Measurements from ENCODE around the gene PDZD7. TPM values are rescaled to one million over a fixed set of nuclear protein-coding genes. Genes with fewer than 3 reads are reported as not detected.

PDZD7 gene
- total RNA-seq, 2 experiments from 2014 or later = 1.7 to 3.1 TPM

DNA sequence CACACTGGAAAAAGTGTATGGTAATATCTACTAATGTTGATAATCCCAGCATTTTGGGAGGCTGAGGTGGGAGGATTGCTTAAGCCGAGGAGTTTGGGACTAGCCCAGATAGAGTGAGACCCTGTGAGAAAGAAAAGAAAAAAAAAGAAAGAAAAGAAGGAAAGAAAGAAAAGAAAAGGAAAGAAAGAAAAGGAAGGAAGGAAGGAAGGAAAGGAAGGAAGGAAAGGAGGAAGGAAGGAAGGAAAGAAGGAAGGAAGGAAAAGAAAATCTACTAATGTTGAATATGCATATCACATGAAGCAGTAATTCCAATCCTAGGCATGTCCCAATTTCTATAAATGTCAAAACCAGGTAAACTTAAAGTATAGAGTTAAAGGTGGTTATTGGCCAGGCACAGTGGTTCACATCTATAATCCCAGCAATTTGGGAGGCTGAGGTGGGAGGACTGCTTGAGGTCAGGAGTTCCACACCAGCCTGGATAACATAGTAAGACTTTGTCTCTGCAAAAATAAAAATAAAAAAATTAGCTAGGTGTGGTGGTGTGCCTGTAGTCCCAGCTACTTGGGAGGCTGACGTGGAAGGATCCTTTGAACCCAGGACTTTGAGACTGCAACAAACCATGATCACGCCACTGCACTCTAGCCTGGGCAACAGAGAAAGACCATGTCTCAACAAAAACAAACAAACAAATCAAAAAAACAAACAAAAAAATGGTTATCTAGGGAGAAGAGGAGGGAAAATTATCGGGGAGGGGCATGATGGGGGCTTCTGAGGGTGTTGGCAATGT, 25.6 kb upstream of the PDZD7 start:
- ATAC-seq (ENCODE audit: poor library complexity) (no peak), DNase-seq (no peak)
- Histone ChIP-seq H3K4me1 (ENCODE audit: insufficient read depth, low read length) (peaks cover 17% of the 10 kb centered on the region), H3K27ac (ENCODE audit: low read depth in 1 of 2, low read length in 2 of 2) (no peak overlapping the region), H3K4me3 (ENCODE audit: low read length) (no peak overlapping the region), H3K27me3 (ENCODE audit: control insufficient read depth in 1 of 2, insufficient read depth in 2 of 2, low read length in 2 of 2) (no peaks in the 10 kb centered on the region), H3K9me3 (ENCODE audit: control insufficient read depth in 1 of 2, insufficient read depth in 1 of 2, low read length in 2 of 2) (peaks cover 0 to 4% of the 10 kb centered on the region in 2 experiments), H3K36me3 (ENCODE audit: insufficient read depth, low read length) (no peaks in the 10 kb centered on the region)
- peaks cover 4% of the 10 kb centered on the region for H3K36me3 Mint-ChIP-seq (ENCODE audit: low read depth)
- H3K9me3 Mint-ChIP-seq = no peaks in the 10 kb centered on the region
- no peaks in the 10 kb centered on the region for H3K27me3 Mint-ChIP-seq
- no peak overlapping the region for H3K27ac Mint-ChIP-seq
- no peak overlapping the region for H3K4me3 Mint-ChIP-seq
- ChIA-PET CTCF (no interaction called here), POLR2A (no interaction called here)
- peaks cover 12% of the 10 kb centered on the region for H3K4me1 Mint-ChIP-seq (ENCODE audit: low read depth)
- TF ChIP-seq CTCF (IDR thresholded peaks at IDR 0.05) = no peak
- intact Hi-C loops (cut with DNase I, micrococcal nuclease) = no loop called here

DNA sequence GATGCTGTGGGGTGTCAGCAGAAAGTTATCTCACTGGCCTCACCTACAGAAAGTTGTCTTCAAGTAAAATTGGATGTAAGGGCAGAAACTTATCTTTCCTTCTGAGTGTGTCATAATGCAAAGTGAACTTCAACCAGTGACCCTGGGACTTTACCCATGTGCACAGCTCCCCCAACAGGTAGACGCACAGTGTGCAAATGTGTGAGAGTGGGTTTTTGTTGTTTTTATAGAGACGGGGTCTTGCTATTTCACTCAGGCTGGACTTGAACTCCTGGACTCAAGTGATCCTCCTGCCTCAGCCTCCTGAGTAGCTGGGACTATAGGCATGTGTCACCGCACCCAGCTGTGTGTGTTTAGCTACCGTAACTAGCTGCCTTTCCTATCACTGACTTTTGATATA, 24.5 kb upstream of the PDZD7 start:
- Mint-ChIP-seq H3K36me3 (ENCODE audit: low read depth) (no peaks in the 10 kb centered on the region), H3K27ac (no peak overlapping the region), H3K9me3 (no peaks in the 10 kb centered on the region), H3K4me1 (ENCODE audit: low read depth) (peaks cover 11% of the 10 kb centered on the region), H3K4me3 (no peak overlapping the region), H3K27me3 (peaks cover 10% of the 10 kb centered on the region)
- Histone ChIP-seq H3K27me3 (ENCODE audit: control insufficient read depth in 1 of 2, insufficient read depth in 2 of 2, low read length in 2 of 2) (peaks cover 8% of the 10 kb centered on the region in 2 experiments), H3K27ac (ENCODE audit: low read depth in 1 of 2, low read length in 2 of 2) (no peak overlapping the region), H3K36me3 (ENCODE audit: insufficient read depth, low read length) (no peaks in the 10 kb centered on the region), H3K4me1 (ENCODE audit: insufficient read depth, low read length) (peaks cover 11% of the 10 kb centered on the region), H3K9me3 (ENCODE audit: control insufficient read depth in 1 of 2, insufficient read depth in 1 of 2, low read length in 2 of 2) (no peaks in the 10 kb centered on the region), H3K4me3 (ENCODE audit: low read length) (no peak overlapping the region)
- ATAC-seq (ENCODE audit: poor library complexity) = no peak
- TF ChIP-seq CTCF (IDR thresholded peaks at IDR 0.05) = no peak
- intact Hi-C loops (cut with DNase I, micrococcal nuclease) = no loop called here
- ChIA-PET POLR2A (interaction anchor here (0.7 kb wide), 1 partner anchor 12 kb away, joined by 3 read pairs; no protein-coding TSS in a partner anchor), CTCF (interaction anchor here (1.2 kb wide), 1 partner anchor 12 kb away, joined by 3 read pairs; no protein-coding TSS in a partner anchor)
- DNase-seq = no peak

- H3K4me3 ChIP-seq (ENCODE audit: low read length) = no peak overlapping the region
- no peak for TF ChIP-seq CTCF (IDR thresholded peaks at IDR 0.05)
- ChIA-PET CTCF (interaction anchor here (1.2 kb wide), 1 partner anchor 13 kb away, joined by 3 read pairs; no protein-coding TSS in a partner anchor), POLR2A (no interaction called here)
- no peak overlapping the region for H3K27ac Mint-ChIP-seq
- peaks cover 12 to 13% of the 10 kb centered on the region in 2 experiments for H3K27me3 ChIP-seq (ENCODE audit: control insufficient read depth in 1 of 2, insufficient read depth in 2 of 2, low read length in 2 of 2)
- intact Hi-C loops (cut with DNase I, micrococcal nuclease) = loop anchor here in 1 of 2 experiments (5.0 kb wide), 1 partner anchor 87 kb away; no protein-coding TSS in a partner anchor
- H3K4me3 Mint-ChIP-seq = no peak overlapping the region
- no peaks in the 10 kb centered on the region for H3K36me3 Mint-ChIP-seq (ENCODE audit: low read depth)
- H3K9me3 ChIP-seq (ENCODE audit: control insufficient read depth in 1 of 2, insufficient read depth in 1 of 2, low read length in 2 of 2) = no peaks in the 10 kb centered on the region
- no peaks in the 10 kb centered on the region for H3K36me3 ChIP-seq (ENCODE audit: insufficient read depth, low read length)
- H3K27ac ChIP-seq (ENCODE audit: low read depth in 1 of 2, low read length in 2 of 2) = no peak overlapping the region
- peaks cover 7% of the 10 kb centered on the region for H3K4me1 Mint-ChIP-seq (ENCODE audit: low read depth)
- peaks cover 11% of the 10 kb centered on the region for H3K4me1 ChIP-seq (ENCODE audit: insufficient read depth, low read length)
- DNase-seq (no peak), ATAC-seq (ENCODE audit: poor library complexity) (no peak)
- H3K27me3 Mint-ChIP-seq = peaks cover 14% of the 10 kb centered on the region
- H3K9me3 Mint-ChIP-seq = no peaks in the 10 kb centered on the region
These were observed 23.9 kb upstream of the PDZD7 start for GRCh38 chr10:101054876-101055275.

Measured in CD4-positive, alpha-beta T cell (primary cell).